GM18517 (cell line): ENCODE data around the gene CTDSPL.

ENCODE experiments used
- ATAC-seq: cut with Tn5 transposase; IDR thresholded peaks from one replicate; pipeline ENCODE4 v1.9.1; 2021; ENCODE audit warnings: mild to moderate bottlenecking, moderate library complexity; ENCODE audit not compliant: unreplicated experiment

CTDSPL gene

GRCh38 chr3:37941608-37942508 is 80.2 kb downstream of the CTDSPL start:
- ATAC-seq: no peak

DNA sequence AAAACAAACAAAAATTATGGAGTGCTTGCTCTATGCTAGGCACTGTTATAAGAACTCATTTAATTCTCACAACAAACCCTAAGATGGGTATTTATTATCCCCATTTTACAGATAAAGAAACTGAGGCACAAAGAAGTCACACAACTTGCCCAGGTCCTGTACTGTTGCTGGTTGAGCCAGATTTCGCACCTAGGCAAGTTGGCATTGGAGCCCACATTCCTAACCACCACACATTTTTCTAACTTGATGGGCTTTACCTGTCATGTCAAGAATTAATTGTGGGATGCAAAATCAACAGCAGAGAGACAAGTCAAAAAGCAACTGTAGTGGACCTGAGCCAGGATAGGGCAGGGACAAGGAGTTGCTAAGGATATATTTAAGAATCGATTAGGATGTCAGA is 81.0 kb downstream of the CTDSPL start:
- ATAC-seq: no peak

DNA sequence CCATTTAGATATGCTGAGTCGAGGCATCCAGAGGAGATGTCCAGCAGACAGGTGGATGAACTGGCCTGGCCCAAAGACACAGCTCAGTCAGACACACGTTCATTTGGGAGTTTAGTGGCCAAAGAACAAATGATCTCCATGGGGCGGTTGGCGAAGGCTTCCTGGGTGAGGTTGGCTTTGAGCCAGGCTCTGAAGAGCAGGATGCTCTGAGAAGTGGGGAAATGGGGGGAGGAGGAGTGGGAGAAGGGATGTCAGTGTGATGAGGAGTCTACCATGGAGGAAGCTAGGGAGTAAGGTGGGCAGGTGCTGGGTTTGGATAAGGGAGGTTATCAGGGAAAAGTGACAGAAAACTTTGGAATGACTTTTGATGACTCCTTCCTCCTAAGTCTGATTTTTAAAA is 81.4 kb downstream of the CTDSPL start:
- no peak for ATAC-seq

DNA sequence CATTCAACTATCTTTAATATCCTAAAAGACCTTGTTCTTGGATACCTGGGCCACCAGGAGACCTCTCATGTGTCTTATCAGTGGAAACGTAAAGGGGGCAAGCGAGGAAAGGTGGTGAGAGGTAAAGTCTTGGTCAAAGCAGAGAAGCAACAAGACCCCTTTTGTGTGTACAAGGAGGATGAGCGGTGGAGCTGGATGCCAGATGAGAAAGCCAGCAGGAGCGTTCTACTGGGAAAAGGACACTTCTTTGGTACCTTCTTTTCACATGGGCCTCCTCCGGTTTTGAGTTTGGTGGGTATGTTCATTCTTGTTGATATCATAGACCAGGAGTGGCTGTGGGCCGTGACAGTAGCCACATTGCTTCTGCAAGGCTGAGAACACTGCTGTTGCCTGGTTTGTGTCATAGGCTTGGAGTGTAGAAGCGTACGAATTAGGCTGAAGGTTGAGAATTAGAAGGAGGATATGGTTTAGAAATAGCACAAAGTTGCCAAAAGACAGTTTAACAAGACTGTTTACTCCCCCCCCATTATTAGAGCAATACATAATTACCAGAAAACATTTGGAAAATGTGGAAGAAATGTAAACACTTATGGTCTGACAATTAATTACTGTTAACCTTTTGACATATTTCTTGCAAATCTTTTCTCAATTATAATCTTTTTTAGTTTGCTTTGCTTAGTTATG is 82.1 kb downstream of the CTDSPL start:
- ATAC-seq: no peak

DNA sequence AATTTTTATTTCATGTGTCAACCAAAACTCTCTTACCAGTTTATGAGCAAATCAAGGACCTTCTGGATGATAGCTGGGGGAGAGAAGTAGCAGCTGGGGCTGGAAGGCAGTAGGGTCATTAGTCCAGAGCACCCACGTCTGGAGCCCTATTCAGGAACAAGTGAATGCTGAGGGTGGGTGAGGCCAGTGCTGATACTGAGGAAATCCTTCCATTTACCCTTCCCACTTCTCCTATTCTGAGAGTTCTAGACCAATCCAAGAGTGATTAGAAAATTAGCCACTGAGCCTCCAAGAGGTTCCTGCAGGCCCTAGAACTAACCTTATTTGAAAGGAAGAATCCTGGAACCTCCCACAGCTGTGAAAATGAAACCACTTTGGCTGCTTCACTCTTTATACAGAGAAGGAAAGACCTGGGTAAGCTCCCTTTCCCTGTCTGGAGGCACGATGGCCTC is 82.7 kb downstream of the CTDSPL start:
- ATAC-seq: no peak

DNA sequence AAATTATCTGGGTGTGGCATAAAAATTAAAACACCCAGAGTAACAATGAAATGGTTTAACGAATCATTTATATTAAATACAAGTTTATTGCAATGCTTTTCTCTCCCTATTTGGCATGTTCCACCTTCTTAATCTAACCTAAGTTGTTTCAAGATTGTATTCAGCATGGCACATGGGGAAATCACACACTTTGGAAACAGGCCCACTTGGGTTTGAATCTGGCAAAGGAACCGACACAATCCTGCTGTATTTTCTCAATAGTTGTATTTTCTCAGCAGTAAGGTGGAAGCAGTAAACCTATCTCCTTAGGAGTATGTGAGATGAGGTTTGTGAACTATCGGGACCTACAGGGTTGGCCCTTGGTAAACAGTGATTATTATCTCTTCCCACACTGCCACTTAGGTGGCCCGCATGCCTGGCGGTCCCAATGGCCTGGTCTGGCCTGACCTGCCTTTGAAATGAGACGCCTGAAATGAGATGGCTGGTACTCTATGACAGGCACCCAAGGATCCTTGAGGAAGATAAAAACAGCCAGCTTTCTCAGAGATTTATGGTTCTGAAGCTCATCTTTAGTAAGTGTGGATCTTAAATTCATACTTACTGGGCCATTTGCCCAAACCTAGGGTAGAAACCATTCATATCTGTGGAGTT is 83.6 kb downstream of the CTDSPL start:
- no peak for ATAC-seq

- no peak for ATAC-seq
These were observed 84.3 kb downstream of the CTDSPL start for GRCh38 chr3:37945807-37946530.

DNA sequence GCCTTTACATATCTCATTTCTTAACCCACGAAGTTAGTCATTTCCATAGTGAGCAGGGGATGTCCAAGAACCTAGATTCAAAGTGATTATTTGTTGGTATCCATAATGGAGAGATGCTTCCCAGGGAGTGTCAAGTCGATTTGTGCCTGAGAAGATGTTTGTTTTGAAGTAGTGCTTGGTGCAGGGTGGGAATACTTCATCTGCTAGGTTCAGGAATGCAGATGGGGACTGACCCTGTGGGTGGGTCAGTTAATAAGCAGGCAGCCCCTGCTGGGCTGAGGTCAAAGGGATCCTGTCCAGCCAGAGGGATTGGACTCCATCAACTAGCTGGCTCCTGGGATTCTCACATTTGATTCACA is 84.8 kb downstream of the CTDSPL start:
- no peak for ATAC-seq

DNA sequence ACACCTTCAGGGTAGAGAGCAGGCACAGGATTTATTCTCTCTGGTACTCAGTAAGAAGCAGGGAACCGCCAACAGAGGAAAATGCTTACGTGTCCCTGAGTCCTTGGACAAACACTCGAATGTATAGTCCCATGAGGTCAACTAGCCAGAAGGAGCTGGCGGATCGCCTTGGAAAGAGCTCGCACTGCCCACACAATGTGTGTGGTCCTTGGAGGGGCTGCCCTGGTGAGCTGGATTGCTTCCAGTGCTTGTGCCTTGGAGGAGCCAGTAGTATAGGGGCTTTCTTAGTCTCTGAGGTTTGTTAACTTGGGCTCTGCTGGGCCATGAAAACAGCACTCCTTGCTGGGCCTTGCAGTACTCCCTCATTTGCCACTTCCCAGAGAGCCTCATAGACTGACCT is 88.2 kb downstream of the CTDSPL start:
- no peak for ATAC-seq

DNA sequence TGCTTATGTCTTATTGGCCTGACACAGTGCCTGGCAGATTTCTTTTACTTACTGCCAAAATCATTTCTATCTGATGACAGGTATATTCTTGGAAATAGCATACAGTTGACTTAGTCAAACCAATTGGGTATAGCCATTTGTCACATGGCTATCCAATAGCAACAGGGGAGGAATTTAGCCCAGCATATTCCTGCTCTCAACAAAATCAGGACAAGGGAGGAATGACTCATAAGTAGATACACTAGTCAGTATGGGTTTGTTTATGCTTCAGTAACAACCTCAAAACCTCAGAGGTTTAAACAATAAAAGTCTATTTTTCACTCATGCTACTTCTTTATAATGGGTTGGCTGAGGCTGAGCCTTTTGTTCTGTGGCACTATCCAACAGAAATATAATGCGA is 90.9 kb downstream of the CTDSPL start:
- ATAC-seq: no peak

- no peak for ATAC-seq
These were observed 91.5 kb downstream of the CTDSPL start for GRCh38 chr3:37953226-37953625.

DNA sequence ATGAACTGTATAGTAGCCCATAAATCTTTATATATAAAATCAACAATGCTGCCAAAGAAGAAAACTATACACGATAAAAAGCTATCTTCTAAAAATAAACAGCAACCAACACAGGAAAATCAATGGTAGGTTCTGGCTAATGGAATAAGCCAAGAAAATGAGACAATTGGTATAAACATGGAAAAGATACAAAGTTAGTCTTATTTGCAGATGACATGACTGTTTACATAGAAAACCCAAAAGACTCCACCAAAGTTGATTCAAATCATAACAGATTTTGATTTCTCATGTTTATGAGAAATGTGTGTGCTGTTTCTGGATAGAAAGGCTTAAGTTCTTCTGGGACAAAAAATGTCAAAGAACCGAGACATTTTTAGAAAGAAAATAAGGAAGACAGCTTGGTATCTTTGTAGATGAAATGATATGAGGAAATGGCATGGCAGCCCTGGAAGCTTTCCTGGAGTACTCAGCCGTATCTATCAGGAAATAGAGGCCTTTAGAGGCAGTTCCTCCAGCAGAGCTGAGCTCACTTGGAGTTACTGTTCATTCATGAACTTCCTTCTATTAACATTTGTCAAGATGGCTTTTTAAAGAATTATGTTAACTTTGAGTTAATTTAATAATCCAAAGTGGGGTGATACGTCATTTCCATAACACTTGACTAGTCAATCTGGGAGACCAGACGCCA is 92.2 kb downstream of the CTDSPL start:
- no peak for ATAC-seq

- ATAC-seq: no peak
These were observed 93.2 kb downstream of the CTDSPL start for GRCh38 chr3:37954881-37955280.

DNA sequence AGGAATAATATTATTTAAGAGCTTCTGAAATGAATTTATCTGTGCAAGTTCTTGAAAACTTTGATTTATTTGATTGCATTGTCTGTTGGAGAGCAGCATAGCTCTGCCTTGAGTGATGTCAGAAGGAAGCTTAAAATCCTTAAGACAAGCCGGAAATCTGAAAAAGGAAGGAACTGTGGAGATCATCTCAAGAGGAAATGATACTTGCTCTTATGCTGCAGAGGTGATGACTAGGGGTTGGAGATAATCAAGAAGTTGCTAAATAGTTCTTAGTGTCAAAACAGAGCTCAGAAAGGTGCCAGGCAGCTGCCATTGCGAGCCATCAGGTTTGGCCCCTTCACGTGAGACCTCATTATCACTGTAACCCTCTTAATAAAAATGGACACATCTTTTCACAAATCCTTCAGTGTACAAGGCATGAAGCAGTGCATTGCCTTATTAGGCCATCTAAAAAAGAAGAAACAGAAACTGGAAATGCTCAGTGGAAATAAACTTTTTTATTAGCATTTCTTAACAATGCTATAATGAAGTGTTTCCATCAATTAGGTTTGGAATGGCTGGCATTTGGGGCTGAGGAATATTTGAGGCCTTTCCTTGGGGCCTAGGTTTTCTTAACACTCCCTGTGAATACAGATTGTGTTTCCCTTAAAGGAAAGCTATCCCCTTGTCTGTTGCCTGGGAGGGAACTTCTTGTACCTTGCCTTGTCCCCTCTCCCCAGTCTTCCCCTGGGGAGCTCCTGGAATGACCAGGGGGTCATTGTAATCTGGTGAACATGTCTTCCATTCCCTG is 94.4 kb downstream of the CTDSPL start:
- ATAC-seq: no peak

- ATAC-seq: no peak
These were observed 95.3 kb downstream of the CTDSPL start for GRCh38 chr3:37956723-37957538.

GRCh38 chr3:37957539-37957936 is 95.9 kb downstream of the CTDSPL start:
- no peak for ATAC-seq

GRCh38 chr3:37961622-37962431 is 100.1 kb downstream of the CTDSPL start:
- ATAC-seq: no peak

DNA sequence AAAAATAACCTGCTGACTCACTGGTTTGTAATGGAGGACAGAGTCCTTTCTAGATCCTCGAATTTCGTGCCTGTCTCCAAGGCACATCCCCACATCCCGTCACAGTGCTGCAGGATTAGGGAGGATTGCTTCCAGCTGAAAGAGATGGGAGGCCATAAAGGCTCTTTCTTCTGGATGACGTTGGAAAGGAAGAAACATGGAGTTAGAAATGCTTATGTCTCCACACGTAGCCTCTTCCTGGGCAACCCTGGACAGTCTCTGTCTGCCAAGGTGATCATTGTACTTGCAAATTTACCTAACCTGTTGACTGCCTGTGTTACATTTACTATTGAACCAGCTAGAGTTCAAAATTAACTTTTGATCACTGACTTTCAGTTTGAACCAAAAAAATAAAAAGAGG is 101.3 kb downstream of the CTDSPL start:
- ATAC-seq: no peak
